ENCODE measurements around the gene CCDC24. TPM values are rescaled to one million over a fixed set of nuclear protein-coding genes. Genes with fewer than 3 reads are reported as not detected.

The CCDC24 gene
- total RNA-seq, 2 donors from 2014 or later: 4.5 to 24.0 TPM

GRCh38 chr1:44034976-44035716 lies 43.7 kb downstream of the CCDC24 start:
- H3K4me3 ChIP-seq: no peak overlapping the region
- no peaks in the 10 kb centered on the region for H3K36me3 ChIP-seq
- no peaks in the 10 kb centered on the region for H3K27me3 ChIP-seq (replicated peaks; ENCODE audit: insufficient read depth)
- ATAC-seq (ENCODE audit: insufficient number of reproducible peaks, low FRiP score, low read depth) (no peak), DNase-seq (ENCODE audit: low spot score) (no peak)
- H3K4me1 ChIP-seq (ENCODE audit: control insufficient read depth in 1 of 2, low read depth in 2 of 2): peaks cover 20 to 34% of the 10 kb centered on the region in 2 donors
- H3K27ac ChIP-seq: peak overlapping the region; percentile 66 to 71
- TF ChIP-seq CTCF (IDR thresholded peaks at IDR 0.05): no peak
- no peaks in the 10 kb centered on the region for H3K9me3 ChIP-seq

GRCh38 chr1:44035726-44036408 lies 44.5 kb downstream of the CCDC24 start:
- ATAC-seq (ENCODE audit: insufficient number of reproducible peaks, low FRiP score, low read depth): no peak
- DNase-seq (ENCODE audit: low spot score): no peak
- H3K4me3 ChIP-seq: no peak overlapping the region
- H3K36me3 ChIP-seq: no peaks in the 10 kb centered on the region
- H3K9me3 ChIP-seq: no peaks in the 10 kb centered on the region
- H3K27ac ChIP-seq: peak overlapping the region; percentile 66 to 71
- H3K4me1 ChIP-seq (ENCODE audit: control insufficient read depth in 1 of 2, low read depth in 2 of 2): peaks cover 20 to 34% of the 10 kb centered on the region in 2 donors
- TF ChIP-seq CTCF (IDR thresholded peaks at IDR 0.05): no peak
- no peaks in the 10 kb centered on the region for H3K27me3 ChIP-seq (replicated peaks; ENCODE audit: insufficient read depth)

- Histone ChIP-seq H3K9me3 (no peaks in the 10 kb centered on the region), H3K4me3 (no peak overlapping the region), H3K36me3 (no peaks in the 10 kb centered on the region), H3K4me1 (ENCODE audit: control insufficient read depth in 1 of 2, low read depth in 2 of 2) (peaks cover 18 to 31% of the 10 kb centered on the region in 2 donors), H3K27me3 (replicated peaks; ENCODE audit: insufficient read depth) (no peaks in the 10 kb centered on the region), H3K27ac (peak overlapping the region; percentile 66 to 71)
- DNase-seq (ENCODE audit: low spot score) (peak; percentile 37), ATAC-seq (ENCODE audit: insufficient number of reproducible peaks, low FRiP score, low read depth) (peak; percentile 51)
- TF ChIP-seq CTCF (IDR thresholded peaks at IDR 0.05): peak; percentile 85
Measured at GRCh38 chr1:44036409-44037139, 45.2 kb downstream of the CCDC24 start.

GRCh38 chr1:44037154-44037553 lies 45.8 kb downstream of the CCDC24 start:
- no peak for DNase-seq (ENCODE audit: low spot score)
- Histone ChIP-seq H3K27me3 (replicated peaks; ENCODE audit: insufficient read depth) (no peaks in the 10 kb centered on the region), H3K4me1 (ENCODE audit: control insufficient read depth in 1 of 2, low read depth in 2 of 2) (peaks cover 13 to 25% of the 10 kb centered on the region in 2 donors), H3K9me3 (no peaks in the 10 kb centered on the region), H3K27ac (peak overlapping the region in 1 of 2 donors; percentile 71), H3K4me3 (no peak overlapping the region), H3K36me3 (no peaks in the 10 kb centered on the region)
- no peak for ATAC-seq (ENCODE audit: insufficient number of reproducible peaks, low FRiP score, low read depth)
- TF ChIP-seq CTCF (IDR thresholded peaks at IDR 0.05): no peak

Data from thoracic aorta (tissue), 2 donors.